Measurements from ENCODE around the gene MACROD2.

MACROD2 gene

GRCh38 chr20:14304472-14304871 lies 309.2 kb downstream of the MACROD2 start:
- no peak for DNase-seq (ENCODE audit: low read depth)
- TF ChIP-seq CTCF (conservative IDR thresholded peaks at IDR 0.05; ENCODE audit: low read length): no peak

GRCh38 chr20:14307956-14308355 lies 312.6 kb downstream of the MACROD2 start:
- DNase-seq (ENCODE audit: low read depth): no peak
- TF ChIP-seq CTCF (conservative IDR thresholded peaks at IDR 0.05; ENCODE audit: low read length): no peak
- H3K4me3 ChIP-seq (ENCODE audit: low read length): no peak overlapping the region

More at GRCh38 chr20:14304472-14304871, 309.2 kb downstream of the MACROD2 start:
- H3K4me3 ChIP-seq (ENCODE audit: low read length): no peak overlapping the region

GRCh38 chr20:14310977-14311627 lies 315.8 kb downstream of the MACROD2 start:
- DNase-seq (ENCODE audit: low read depth): no peak
- H3K4me3 ChIP-seq (ENCODE audit: low read length): no peak overlapping the region

GRCh38 chr20:14312001-14312400 lies 316.7 kb downstream of the MACROD2 start:
- H3K4me3 ChIP-seq (ENCODE audit: low read length): no peak overlapping the region
- no peak for DNase-seq (ENCODE audit: low read depth)
- no peak for TF ChIP-seq CTCF (conservative IDR thresholded peaks at IDR 0.05; ENCODE audit: low read length)

More at GRCh38 chr20:14310977-14311627, 315.8 kb downstream of the MACROD2 start:
- no peak for TF ChIP-seq CTCF (conservative IDR thresholded peaks at IDR 0.05; ENCODE audit: low read length)

- TF ChIP-seq CTCF (conservative IDR thresholded peaks at IDR 0.05; ENCODE audit: low read length): no peak
- no peak for DNase-seq (ENCODE audit: low read depth)
- no peak overlapping the region for H3K4me3 ChIP-seq (ENCODE audit: low read length)
Observed at GRCh38 chr20:14313341-14314020, 318.2 kb downstream of the MACROD2 start.

- DNase-seq (ENCODE audit: low read depth): no peak
- no peak overlapping the region for H3K4me3 ChIP-seq (ENCODE audit: low read length)
- TF ChIP-seq CTCF (conservative IDR thresholded peaks at IDR 0.05; ENCODE audit: low read length): no peak
Observed at GRCh38 chr20:14319704-14320103, 324.4 kb downstream of the MACROD2 start.

- H3K4me3 ChIP-seq (ENCODE audit: low read length): no peak overlapping the region
- DNase-seq (ENCODE audit: low read depth): no peak
- TF ChIP-seq CTCF (conservative IDR thresholded peaks at IDR 0.05; ENCODE audit: low read length): no peak
Observed at GRCh38 chr20:14331646-14332045, 336.3 kb downstream of the MACROD2 start.
